Astrocyte (in vitro differentiated cells and primary cell): ENCODE results near the gene SUSD4. TPM values are rescaled to one million over a fixed set of nuclear protein-coding genes. Genes with fewer than 3 reads are reported as not detected.

Source experiments
- DNase-seq: peaks from one replicate; pipeline ENCODE4 v3.0.0-alpha.2; 2010; ENCODE audit warnings: low read depth
- FAIRE-seq: peaks from 2 replicates; lab custom pipeline; 2011; peaks lifted over from hg19 to GRCh38; lab: Jason Lieb, UNC
- H2AFZ ChIP-seq: 2 replicates; pipeline ENCODE4 v1.6.0; 2012; ENCODE audit warnings: low read depth, low read length, inconsistent platforms
- H3K27ac ChIP-seq: 2 replicates; pipeline ENCODE4 v1.5.1; 2011; ENCODE audit warnings: low read depth, low read length, inconsistent platforms
- H3K27me3 ChIP-seq: 2 replicates; pipeline ENCODE4 v1.6.0; 2011; ENCODE audit warnings: low read length, inconsistent platforms; ENCODE audit not compliant: insufficient read depth
- H3K36me3 ChIP-seq: 2 replicates; pipeline ENCODE4 v1.5.1; 2011; ENCODE audit warnings: low read length, inconsistent platforms; ENCODE audit not compliant: insufficient read depth
- H3K4me1 ChIP-seq: 2 replicates; pipeline ENCODE4 v1.5.1; 2011; ENCODE audit warnings: low read length, inconsistent platforms; ENCODE audit not compliant: insufficient read depth
- H3K4me2 ChIP-seq: 2 replicates; pipeline ENCODE4 v1.6.0; 2012; ENCODE audit warnings: low read length, inconsistent platforms
- H3K4me3 ChIP-seq: 2 replicates; pipeline ENCODE4 v1.5.1; 2011; ENCODE audit warnings: low read depth, mild to moderate bottlenecking, low read length, inconsistent platforms; ENCODE audit not compliant: insufficient read depth
- H3K79me2 ChIP-seq: 2 replicates; pipeline ENCODE4 v1.6.0; 2012; ENCODE audit warnings: mild to moderate bottlenecking, low read length, inconsistent platforms; ENCODE audit not compliant: insufficient read depth
- H3K9ac ChIP-seq: 2 replicates; pipeline ENCODE4 v1.6.0; 2012; ENCODE audit warnings: mild to moderate bottlenecking, low read length, inconsistent platforms
- H3K9me3 ChIP-seq: 2 replicates; pipeline ENCODE4 v1.5.1; 2012; ENCODE audit warnings: low read depth, mild to moderate bottlenecking, low read length, inconsistent platforms; ENCODE audit not compliant: insufficient read depth
- H4K20me1 ChIP-seq: 2 replicates; pipeline ENCODE4 v1.6.0; 2012; ENCODE audit warnings: low read length, inconsistent platforms; ENCODE audit not compliant: insufficient read depth
- H3K27ac Mint-ChIP-seq: one replicate; pipeline ENCODE4 v1.8.0; 2021; ENCODE audit warnings: mild to moderate bottlenecking, mixed read lengths; ENCODE audit not compliant: unreplicated experiment
- H3K27me3 Mint-ChIP-seq: one replicate; pipeline ENCODE4 v1.8.0; 2021; ENCODE audit warnings: low read depth, mixed read lengths; ENCODE audit not compliant: unreplicated experiment
- H3K36me3 Mint-ChIP-seq: one replicate; pipeline ENCODE4 v1.8.0; 2021; ENCODE audit warnings: low read depth, mixed read lengths; ENCODE audit not compliant: unreplicated experiment
- H3K4me1 Mint-ChIP-seq: one replicate; pipeline ENCODE4 v1.8.0; 2021; ENCODE audit warnings: low read depth, mixed read lengths; ENCODE audit not compliant: unreplicated experiment
- H3K4me3 Mint-ChIP-seq: one replicate; pipeline ENCODE4 v1.8.0; 2021; ENCODE audit warnings: mild to moderate bottlenecking, moderate library complexity, mixed read lengths; ENCODE audit not compliant: unreplicated experiment
- H3K9me3 Mint-ChIP-seq: one replicate; pipeline ENCODE4 v1.8.0; 2021; ENCODE audit warnings: mild to moderate bottlenecking, mixed read lengths; ENCODE audit not compliant: unreplicated experiment
- EZH2 ChIP-seq: IDR thresholded peaks from 2 replicates; pipeline ENCODE4 v1.6.1; 2012; ENCODE audit warnings: mild to moderate bottlenecking, low read length, inconsistent platforms; ENCODE audit not compliant: insufficient read depth
- total RNA-seq: library from RNA; stranded (reverse); gene quantifications from 2 replicates; pipeline ENCODE4 v1.2.1, GENCODE V29; 2021
- TF ChIP-seq, protein P1 (sequence below): IDR thresholded peaks from 2 replicates; pipeline ENCODE4 v1.5.1; 2011; ENCODE audit warnings: low read depth, mild to moderate bottlenecking, inconsistent platforms, low read length, moderate library complexity; ENCODE audit not compliant: insufficient read depth

Gene SUSD4
- total RNA-seq, 1 donor from 2014 or later = 9.2 TPM

DNA sequence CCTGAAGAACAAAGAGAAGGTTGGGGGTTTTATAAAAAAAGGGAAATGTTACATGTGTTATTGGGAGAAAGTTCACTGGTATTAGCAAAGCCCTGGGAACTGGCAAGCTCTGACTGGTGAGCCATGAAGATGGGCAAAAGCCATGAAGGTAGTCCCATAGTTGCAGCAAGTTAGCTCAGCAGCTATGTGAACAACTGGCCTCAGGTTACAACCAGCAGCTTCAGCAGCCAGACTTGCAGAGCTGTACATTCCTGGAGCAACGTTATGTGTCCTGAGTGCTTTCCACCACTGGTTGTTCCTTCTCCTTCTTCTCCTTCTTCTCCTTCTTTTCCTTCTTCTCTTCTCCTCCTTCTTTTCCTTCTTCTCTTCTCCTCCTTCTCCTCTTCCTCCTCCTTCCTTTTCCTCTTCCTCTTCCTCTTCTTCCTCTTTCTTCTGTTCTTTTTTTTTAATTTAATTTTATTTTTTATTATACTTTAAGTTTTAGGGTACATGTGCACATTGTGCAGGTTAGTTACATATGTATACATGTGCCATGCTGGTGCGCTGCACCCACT is 164.8 kb downstream of the SUSD4 start:
- H3K4me3 ChIP-seq = no peak overlapping the region

DNA sequence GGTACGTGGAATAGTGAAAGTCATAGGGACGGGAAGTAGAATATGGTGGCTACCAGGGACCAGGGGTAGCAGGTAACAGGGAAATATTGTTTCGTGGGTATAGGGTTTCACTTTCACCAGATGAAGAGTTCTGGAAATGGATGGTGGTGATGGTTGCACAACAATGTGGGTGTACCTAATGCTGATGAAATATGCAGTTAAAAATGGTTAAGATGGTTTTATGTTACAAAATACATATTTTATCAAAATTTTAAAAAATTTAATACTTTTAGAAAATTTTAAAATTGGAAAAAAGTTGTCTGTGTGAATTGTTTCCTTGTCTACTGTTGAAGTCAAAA is 165.4 kb downstream of the SUSD4 start:
- Mint-ChIP-seq H3K27me3 (peaks cover 14% of the 10 kb centered on the region), H3K27ac (no peak overlapping the region), H3K36me3 (no peaks in the 10 kb centered on the region), H3K4me1 (peaks cover 4% of the 10 kb centered on the region), H3K4me3 (no peak overlapping the region), H3K9me3 (no peaks in the 10 kb centered on the region)
- Histone ChIP-seq H3K27me3 (no peaks in the 10 kb centered on the region), H3K4me2 (no peak overlapping the region), H3K79me2 (no peaks in the 10 kb centered on the region), H2AFZ (no peak overlapping the region), H3K36me3 (no peaks in the 10 kb centered on the region), H3K9me3 (no peaks in the 10 kb centered on the region), H3K27ac (no peak overlapping the region), H3K4me3 (no peak overlapping the region), H3K9ac (no peak overlapping the region), H3K4me1 (no peaks in the 10 kb centered on the region), H4K20me1 (no peaks in the 10 kb centered on the region)
- no peak for DNase-seq
- no peak for FAIRE-seq
- TF ChIP-seq EZH2 = no peak
- TF ChIP-seq, protein P1, sequence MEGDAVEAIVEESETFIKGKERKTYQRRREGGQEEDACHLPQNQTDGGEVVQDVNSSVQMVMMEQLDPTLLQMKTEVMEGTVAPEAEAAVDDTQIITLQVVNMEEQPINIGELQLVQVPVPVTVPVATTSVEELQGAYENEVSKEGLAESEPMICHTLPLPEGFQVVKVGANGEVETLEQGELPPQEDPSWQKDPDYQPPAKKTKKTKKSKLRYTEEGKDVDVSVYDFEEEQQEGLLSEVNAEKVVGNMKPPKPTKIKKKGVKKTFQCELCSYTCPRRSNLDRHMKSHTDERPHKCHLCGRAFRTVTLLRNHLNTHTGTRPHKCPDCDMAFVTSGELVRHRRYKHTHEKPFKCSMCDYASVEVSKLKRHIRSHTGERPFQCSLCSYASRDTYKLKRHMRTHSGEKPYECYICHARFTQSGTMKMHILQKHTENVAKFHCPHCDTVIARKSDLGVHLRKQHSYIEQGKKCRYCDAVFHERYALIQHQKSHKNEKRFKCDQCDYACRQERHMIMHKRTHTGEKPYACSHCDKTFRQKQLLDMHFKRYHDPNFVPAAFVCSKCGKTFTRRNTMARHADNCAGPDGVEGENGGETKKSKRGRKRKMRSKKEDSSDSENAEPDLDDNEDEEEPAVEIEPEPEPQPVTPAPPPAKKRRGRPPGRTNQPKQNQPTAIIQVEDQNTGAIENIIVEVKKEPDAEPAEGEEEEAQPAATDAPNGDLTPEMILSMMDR = no peak

More for the DNA sequence above, 164.8 kb downstream of the SUSD4 start:
- no peak overlapping the region for H2AFZ ChIP-seq
- H3K4me3 Mint-ChIP-seq = no peak overlapping the region
- no peaks in the 10 kb centered on the region for H3K36me3 ChIP-seq
- no peak for FAIRE-seq
- no peak overlapping the region for H3K27ac Mint-ChIP-seq
- no peaks in the 10 kb centered on the region for H3K4me1 ChIP-seq
- no peaks in the 10 kb centered on the region for H3K9me3 ChIP-seq
- H3K27ac ChIP-seq = no peak overlapping the region
- no peaks in the 10 kb centered on the region for H3K79me2 ChIP-seq
- DNase-seq = no peak
- H3K9me3 Mint-ChIP-seq = no peaks in the 10 kb centered on the region
- peaks cover 14% of the 10 kb centered on the region for H3K27me3 Mint-ChIP-seq
- H3K36me3 Mint-ChIP-seq = no peaks in the 10 kb centered on the region
- TF ChIP-seq, protein P1 = no peak
- TF ChIP-seq EZH2 = no peak
- no peaks in the 10 kb centered on the region for H4K20me1 ChIP-seq
- H3K9ac ChIP-seq = no peak overlapping the region
- H3K4me1 Mint-ChIP-seq = peaks cover 4% of the 10 kb centered on the region
- H3K27me3 ChIP-seq = no peaks in the 10 kb centered on the region
- no peak overlapping the region for H3K4me2 ChIP-seq

DNA sequence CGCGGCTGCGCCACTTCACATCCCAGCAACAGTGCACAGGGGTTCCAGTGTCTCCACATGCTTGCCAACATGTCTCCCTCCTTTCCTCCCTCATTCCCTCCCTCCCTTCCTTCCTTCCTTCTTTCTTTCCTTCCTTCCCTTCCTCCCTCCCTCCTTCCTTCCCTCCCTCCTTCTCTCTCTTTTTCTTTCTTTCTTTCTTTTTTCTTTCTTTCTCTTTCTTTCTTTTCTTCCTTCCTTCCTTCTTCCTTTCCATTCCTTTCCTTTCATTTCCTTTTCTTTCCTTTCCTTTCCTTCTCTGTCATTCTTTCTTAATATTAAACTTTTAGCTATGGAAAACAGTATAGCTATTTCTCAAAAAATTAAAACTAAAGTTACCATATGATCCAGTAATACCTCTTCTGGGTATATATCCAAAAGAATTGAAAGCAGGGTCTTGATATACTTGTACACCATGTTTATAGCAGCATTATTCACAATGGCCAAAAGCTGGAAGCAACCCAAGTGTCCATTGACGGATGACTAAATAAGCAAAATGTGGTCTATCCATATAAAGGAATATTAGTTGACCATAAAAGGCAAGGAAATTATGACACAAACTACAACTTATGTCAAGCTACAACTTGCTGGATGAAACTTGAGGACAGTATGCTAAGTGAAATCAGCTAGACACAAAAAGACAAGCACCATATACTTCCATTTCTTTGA is 165.9 kb downstream of the SUSD4 start:
- TF ChIP-seq EZH2 = no peak
- TF ChIP-seq, protein P1 = no peak
- Mint-ChIP-seq H3K9me3 (no peaks in the 10 kb centered on the region), H3K27me3 (peaks cover 14% of the 10 kb centered on the region), H3K4me1 (peaks cover 4% of the 10 kb centered on the region), H3K4me3 (no peak overlapping the region), H3K27ac (no peak overlapping the region), H3K36me3 (no peaks in the 10 kb centered on the region)
- H3K36me3 ChIP-seq = no peaks in the 10 kb centered on the region
- no peak overlapping the region for H3K27ac ChIP-seq
- no peak overlapping the region for H3K9ac ChIP-seq
- no peaks in the 10 kb centered on the region for H3K9me3 ChIP-seq
- no peak overlapping the region for H2AFZ ChIP-seq
- H4K20me1 ChIP-seq = no peaks in the 10 kb centered on the region
- FAIRE-seq = no peak
- peak; percentile 29 for DNase-seq
- H3K27me3 ChIP-seq = no peaks in the 10 kb centered on the region
- no peak overlapping the region for H3K4me2 ChIP-seq
- H3K79me2 ChIP-seq = no peaks in the 10 kb centered on the region
- H3K4me3 ChIP-seq = no peak overlapping the region
- H3K4me1 ChIP-seq = no peaks in the 10 kb centered on the region
